GM21528 (cell line): ENCODE measurements around the gene PAQR3.
"Not testable (repeated sequence)": the region's sequence is repeated elsewhere in the genome, so short reads cannot be mapped to it uniquely, and the experiment has no call there.

Experiments
- ATAC-seq: cut with Tn5 transposase; IDR thresholded peaks from one replicate; pipeline ENCODE4 v1.9.1; 2021; ENCODE audit warnings: mild to moderate bottlenecking, moderate library complexity; ENCODE audit not compliant: unreplicated experiment, low FRiP score

Gene PAQR3

GRCh38 chr4:78930016-78930629 lies 9.1 kb downstream of the PAQR3 start:
- ATAC-seq, result no peak

DNA sequence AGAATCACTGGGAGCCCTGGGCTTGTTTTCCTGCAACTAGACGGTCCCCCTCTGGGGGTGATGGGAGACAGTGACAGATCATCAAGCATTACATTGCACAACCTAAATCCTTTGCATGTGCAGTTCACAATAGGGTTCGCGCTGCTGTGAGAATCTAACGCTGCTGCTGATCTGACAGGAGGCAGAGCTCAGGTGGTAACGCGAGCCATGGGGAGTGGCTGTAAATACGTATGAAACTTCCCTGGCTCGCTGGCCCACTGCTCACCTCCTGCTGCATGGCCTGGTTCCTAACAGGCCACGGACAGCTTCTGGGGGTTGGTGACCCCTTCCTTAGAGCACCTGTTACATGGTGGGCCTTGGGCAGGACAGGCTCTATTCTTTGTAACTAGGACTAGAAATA lies 10.4 kb downstream of the PAQR3 start:
- ATAC-seq, result no peak

- ATAC-seq, result no peak
Observed at GRCh38 chr4:78926826-78927225, 12.4 kb downstream of the PAQR3 start.

GRCh38 chr4:78923464-78924312 lies 15.6 kb downstream of the PAQR3 start:
- ATAC-seq, result no peak

DNA sequence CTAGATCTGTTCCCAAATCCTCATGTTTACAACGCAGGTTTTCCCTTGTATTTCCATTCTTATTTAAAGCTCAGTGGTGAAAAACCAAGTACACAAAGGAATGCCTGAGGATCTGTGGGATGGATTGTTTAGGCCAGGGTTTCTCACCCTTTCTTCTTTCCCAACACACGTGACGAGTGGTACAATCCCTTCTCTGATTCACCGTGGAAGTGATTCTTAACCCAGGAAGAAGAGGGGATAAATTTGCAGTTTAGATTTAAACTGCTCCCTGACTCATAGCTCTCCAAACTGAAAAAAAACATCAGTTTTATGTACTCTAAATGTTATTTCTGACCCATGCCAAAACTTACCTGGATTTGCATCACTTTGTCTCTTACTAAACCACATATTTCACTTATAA lies 17.0 kb downstream of the PAQR3 start:
- no peak for ATAC-seq

GRCh38 chr4:78910612-78911011 lies 28.6 kb downstream of the PAQR3 start:
- ATAC-seq, result no peak

- not testable (repeated sequence) for ATAC-seq
Observed at GRCh38 chr4:78908974-78909373, 30.3 kb downstream of the PAQR3 start.

DNA sequence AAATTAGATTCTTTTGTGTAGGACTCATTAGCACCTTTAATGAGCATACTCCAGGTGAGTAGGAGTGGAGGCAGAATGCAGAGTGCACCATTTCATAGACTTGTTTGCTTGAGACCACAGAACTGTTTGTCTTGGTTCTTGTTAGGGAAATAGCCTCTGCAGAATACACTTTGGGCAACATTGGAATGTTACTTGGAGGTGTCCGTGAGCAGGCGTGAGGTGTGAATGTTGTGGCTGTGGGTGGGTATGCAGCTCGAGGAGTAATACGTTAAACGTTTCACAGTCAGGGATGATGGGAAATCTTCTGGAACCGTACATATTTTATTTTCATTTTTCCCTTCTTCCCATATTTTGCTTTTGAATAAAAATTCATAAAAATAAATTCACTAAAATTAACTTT lies 31.6 kb downstream of the PAQR3 start:
- ATAC-seq, result no peak

GRCh38 chr4:78904143-78904542 lies 35.1 kb downstream of the PAQR3 start:
- ATAC-seq, result no peak

- ATAC-seq, result no peak
Observed at GRCh38 chr4:78902298-78902697, 36.9 kb downstream of the PAQR3 start.

- no peak for ATAC-seq
Observed at GRCh38 chr4:78901882-78902281, 37.4 kb downstream of the PAQR3 start.

GRCh38 chr4:78899302-78899701 lies 39.9 kb downstream of the PAQR3 start:
- no peak for ATAC-seq

GRCh38 chr4:78889955-78890354 lies 49.3 kb downstream of the PAQR3 start:
- no peak for ATAC-seq

DNA sequence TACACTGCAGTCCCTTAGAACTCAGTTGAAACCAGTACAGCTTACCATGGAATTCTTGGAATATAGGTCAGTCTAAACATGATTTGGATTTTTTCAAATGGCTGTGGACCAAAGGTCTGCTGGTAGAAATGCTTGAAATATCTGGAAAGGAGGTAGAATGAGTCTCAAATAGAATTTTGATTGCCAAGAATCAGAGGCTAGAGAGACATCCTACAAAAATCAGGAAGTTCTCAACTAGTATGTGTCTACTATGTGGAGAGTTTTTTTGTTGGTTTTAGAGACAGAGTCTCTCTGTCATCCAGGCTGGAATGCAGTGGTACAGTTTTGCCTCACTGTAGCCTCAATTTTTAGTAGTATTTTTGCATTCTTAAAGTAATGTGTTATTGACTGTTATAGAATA lies 53.6 kb downstream of the PAQR3 start:
- no peak for ATAC-seq

GRCh38 chr4:78880874-78881492 lies 58.3 kb downstream of the PAQR3 start:
- ATAC-seq, result no peak

- no peak for ATAC-seq
Observed at GRCh38 chr4:78878031-78878430, 61.2 kb downstream of the PAQR3 start.

GRCh38 chr4:78876568-78877320 lies 62.5 kb downstream of the PAQR3 start:
- ATAC-seq, result no peak

GRCh38 chr4:78870056-78870455 lies 69.2 kb downstream of the PAQR3 start:
- ATAC-seq, result no peak

DNA sequence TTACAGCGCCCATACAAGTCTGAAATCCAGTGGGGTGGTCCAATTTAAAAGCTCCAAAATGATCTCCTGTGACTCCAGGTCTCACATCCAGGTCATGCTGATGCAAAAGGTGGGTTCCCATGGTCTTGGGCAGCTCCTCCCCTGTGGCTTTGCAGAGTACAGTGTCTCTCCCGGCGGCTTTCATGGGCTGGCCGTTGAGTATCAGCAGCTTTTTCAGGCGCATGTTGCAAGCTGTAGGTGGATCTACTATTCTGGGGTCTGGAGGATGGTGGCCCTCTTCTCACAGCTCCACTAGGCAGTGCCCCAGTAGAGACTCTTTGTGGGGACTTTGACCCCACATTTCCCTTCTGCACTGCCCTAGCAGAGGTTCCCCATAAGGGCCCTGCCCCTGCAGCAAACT lies 70.5 kb downstream of the PAQR3 start:
- ATAC-seq, result not testable (repeated sequence)

GRCh38 chr4:78865451-78865850 lies 73.8 kb downstream of the PAQR3 start:
- ATAC-seq, result no peak
